K562 (cell line): ENCODE measurements around the gene MTREX. TPM values are rescaled to one million over a fixed set of nuclear protein-coding genes. Genes with fewer than 3 reads are reported as not detected.

ENCODE experiments used
- ATAC-seq: fragments of 200-7000 bp; cut with Tn5 transposase; 3 replicates; pipeline ENCODE4 v1.9.1; 2020; ENCODE audit warnings: moderate library complexity
- BruUV-seq: library from RNA; stranded (reverse); fragments of 400-500 nt; replicated peaks from 2 replicates; lab custom pipeline; 2021; lab: Mats Ljungman, UMichigan
- CTCF ChIA-PET: fragments of 300-600 bp; formaldehyde crosslinking; extraction: SDS; loops from one replicate; lab custom pipeline; 2021; ENCODE audit warnings: low intra/inter-chr PET ratio; lab: Yijun Ruan, JAX
- POLR2A ChIA-PET: fragments of 300-600, 350-650 bp; sonication (Branson Sonifier 250); formaldehyde crosslinking; extraction: SDS; loops from one replicate; lab custom pipeline; 2021; ENCODE audit warnings: antibody characterized with exemption, inconsistent platforms; lab: Yijun Ruan, JAX
- DNase-seq, 4 experiments: peaks; one replicate each; pipeline versions ENCODE4 v3.0.0 to v3.0.0-alpha.2; 2011 to 2018; ENCODE audit warnings: low spot score in 3 of 4, mixed read lengths in 3 of 4; ENCODE audit errors: extremely low read depth in 1 of 4
- FAIRE-seq: peaks from 2 replicates; lab custom pipeline; 2011; peaks lifted over from hg19 to GRCh38; lab: Jason Lieb, UNC
- H2AFZ ChIP-seq: 2 replicates; pipeline ENCODE4 v1.6.0; 2011; ENCODE audit warnings: low read depth, low read length, control low read depth, inconsistent platforms
- H3K27ac ChIP-seq: fragments of 200-600 bp; 3 replicates; pipeline ENCODE4 v1.8.0; 2011; ENCODE audit warnings: low read depth, mild to moderate bottlenecking, control low read depth, inconsistent platforms, low read length, moderate library complexity, mixed read lengths; ENCODE audit errors: extremely low read depth
- H3K27me3 ChIP-seq, 2 experiments: fragments of 300-600 bp in 1 of 2; 2 replicates in 1 of 2; 3 replicates in 1 of 2; pipeline versions ENCODE4 v1.6.0 to v1.8.0; 2011; ENCODE audit warnings: inconsistent platforms in 2 of 2, low read length in 2 of 2, mild to moderate bottlenecking in 1 of 2, mixed read lengths in 1 of 2, moderate library complexity in 1 of 2; ENCODE audit not compliant: control insufficient read depth in 2 of 2, insufficient read depth in 2 of 2
- H3K36me3 ChIP-seq: fragments of 300-600 bp; 3 replicates; pipeline ENCODE4 v1.8.0; 2011; ENCODE audit warnings: mild to moderate bottlenecking, low read length, inconsistent platforms; ENCODE audit not compliant: control insufficient read depth, insufficient read depth
- H3K4me1 ChIP-seq, 2 experiments: fragments of 200-600 bp in 1 of 2; replicated peaks in 1 of 2; 2 replicates in 1 of 2; 3 replicates in 1 of 2; pipeline versions ENCODE4 v1.5.1 to v1.8.0; 2011; ENCODE audit warnings: inconsistent platforms in 2 of 2, low read length in 2 of 2, mild to moderate bottlenecking in 1 of 2, mixed read lengths in 1 of 2, moderate library complexity in 1 of 2; ENCODE audit not compliant: control insufficient read depth in 2 of 2, insufficient read depth in 2 of 2
- H3K4me2 ChIP-seq: 2 replicates; pipeline ENCODE4 v1.6.1; 2011; ENCODE audit warnings: low read length, control low read depth, inconsistent platforms, mixed read lengths; ENCODE audit not compliant: insufficient read depth
- H3K4me3 ChIP-seq: fragments of 200-600 bp; sonication (generic), shearing (Covaris generic); 2 replicates; pipeline ENCODE4 v1.5.1; 2016; ENCODE audit warnings: control low read depth, inconsistent platforms
- H3K79me2 ChIP-seq: fragments of 200-600 bp; 3 replicates; pipeline ENCODE4 v1.8.0; 2011; ENCODE audit warnings: low read length, inconsistent platforms; ENCODE audit not compliant: control insufficient read depth, insufficient read depth
- H3K9ac ChIP-seq, 2 experiments: 2 replicates each; pipeline versions ENCODE4 v1.6.0 to v1.6.1; 2011; ENCODE audit warnings: low read depth in 2 of 2, low read length in 2 of 2, control low read depth in 1 of 2, inconsistent platforms in 1 of 2, mild to moderate bottlenecking in 1 of 2, mixed read lengths in 1 of 2; ENCODE audit not compliant: insufficient read depth in 1 of 2
- H3K9me1 ChIP-seq: one replicate; pipeline ENCODE4 v1.6.0; 2011; ENCODE audit warnings: inconsistent platforms, mild to moderate bottlenecking, low read length, moderate library complexity; ENCODE audit not compliant: control insufficient read depth, insufficient read depth
- H3K9me3 ChIP-seq: replicated peaks from 2 replicates; pipeline ENCODE4 v1.5.1; 2011; ENCODE audit warnings: low read depth, low read length, inconsistent platforms; ENCODE audit not compliant: control insufficient read depth, insufficient read depth
- H4K20me1 ChIP-seq: replicated peaks from 2 replicates; pipeline ENCODE4 v1.6.1; 2011; ENCODE audit warnings: low read length, inconsistent platforms, mixed read lengths; ENCODE audit not compliant: control insufficient read depth, insufficient read depth
- CC2D1A ChIP-seq: fragments of 450-650 bp; IDR thresholded peaks from 2 replicates; pipeline ENCODE4 v1.6.1; 2017; ENCODE audit warnings: mild to moderate bottlenecking
- FOXM1 ChIP-seq, 2 experiments: fragments of 450-650 bp in 1 of 2; sonication (generic) in 1 of 2; formaldehyde crosslinking in 1 of 2; IDR thresholded peaks; 2 replicates each; pipeline versions ENCODE4 v1.6.1 to v1.9.0; 2017 to 2022; ENCODE audit warnings: low read depth in 2 of 2, mild to moderate bottlenecking in 2 of 2, missing genetic modification reagents in 1 of 2, moderate library complexity in 1 of 2
- HEY1 ChIP-seq: fragments of 250-450 bp; sonication (Bioruptor Pico); IDR thresholded peaks from 2 replicates; pipeline ENCODE4 v1.5.0; 2020; ENCODE audit warnings: mild to moderate bottlenecking, moderate library complexity, borderline replicate concordance
- MAFG ChIP-seq: fragments of 450-650 bp; conservative IDR thresholded peaks from 2 replicates; pipeline ENCODE4 v1.6.1; 2016; ENCODE audit warnings: missing genetic modification characterization, missing compliant biosample characterization
- NCOA2 ChIP-seq, 2 experiments: fragments of 450-650 bp; IDR thresholded peaks; 2 replicates each; pipeline ENCODE4 v1.6.1; 2018; ENCODE audit warnings: mild to moderate bottlenecking in 2 of 2, moderate library complexity in 1 of 2; ENCODE audit not compliant: partially characterized antibody in 2 of 2
- PYGO2 ChIP-seq: fragments of 450-650 bp; IDR thresholded peaks from 2 replicates; pipeline ENCODE4 v1.6.1; 2016; ENCODE audit warnings: mild to moderate bottlenecking, missing genetic modification characterization, moderate library complexity, missing compliant biosample characterization
- RFX1 ChIP-seq: fragments of 450-650 bp; IDR thresholded peaks from 2 replicates; pipeline ENCODE4 v1.6.1; 2016; ENCODE audit warnings: mild to moderate bottlenecking, moderate library complexity
- SIN3A ChIP-seq, 2 experiments: fragments of 150-350 bp in 1 of 2; IDR thresholded peaks; 2 replicates each; pipeline ENCODE4 v1.6.1; 2011 to 2016; ENCODE audit warnings: borderline replicate concordance in 2 of 2, low read depth in 2 of 2, low read length in 2 of 2, mild to moderate bottlenecking in 2 of 2, moderate library complexity in 2 of 2; ENCODE audit not compliant: control insufficient read depth in 1 of 2
- THAP7 ChIP-seq: fragments of 250-450 bp; sonication (Bioruptor Pico); IDR thresholded peaks from 2 replicates; pipeline ENCODE4 v1.5.0; 2021
- U2AF1 ChIP-seq: fragments of 200-400 bp; formaldehyde crosslinking; optimal IDR thresholded peaks from 2 replicates; pipeline ENCODE3; 2017; ENCODE audit warnings: mild to moderate bottlenecking, low read depth, low read length, moderate library complexity
- ZNF23 ChIP-seq: fragments of 250-450 bp; sonication (Bioruptor Pico); IDR thresholded peaks from 2 replicates; pipeline ENCODE4 v1.4.0; 2020; ENCODE audit warnings: mild to moderate bottlenecking
- WGBS: fragments of 100-300 bp; shearing (Covaris generic); methylation state at CpG from one replicate; pipeline ENCODE4 v1.1.6; 2016; ENCODE audit warnings: low coverage, mixed read lengths; ENCODE audit not compliant: insufficient coverage; ENCODE audit errors: missing lambda C conversion rate; 5-methylcytosine and 5-hydroxymethylcytosine counted together
- in situ Hi-C: fragments of 300-500 bp; cut with MboI; formaldehyde crosslinking; loops from 4 replicates; pipeline ENCODE4 v1.15.0; 2018; ENCODE audit warnings: inconsistent platforms, mixed read lengths
- intact Hi-C: fragments of 100-400 bp; cut with micrococcal nuclease; formaldehyde crosslinking; loops from 2 replicates; pipeline ENCODE4 v1.14.2; 2022
- polyA plus RNA-seq, 8 experiments: library from polyadenylated mRNA; depleted of rRNA in 4 of 8; stranded (reverse) in 5 of 8; unstranded in 3 of 8; fragments of >200 nt; fragmentation: Nextera tagmentation in 2 of 8; fragmentation: Illumina TruSeq in 1 of 8; extraction: Ambion mirVana in 2 of 8; extraction: Trizol in 1 of 8; gene quantifications; 2 replicates each; pipeline versions ENCODE4 v1.2.1 to v1.2.3, GENCODE V29; 2011 to 2014; ENCODE audit warnings: inconsistent platforms in 1 of 8, missing spikeins in 1 of 8
- total RNA-seq, 7 experiments: library from RNA; depleted of rRNA in 6 of 7; stranded (reverse); fragments of >200 nt in 6 of 7; fragmentation: Illumina TruSeq in 2 of 7; extraction: Trizol in 2 of 7; gene quantifications; 2 replicates each; pipeline versions ENCODE4 v1.2.1 to v1.2.3, GENCODE V29; 2011 to 2021; ENCODE audit warnings: low replicate concordance in 1 of 7

MTREX gene
- total and polyA plus RNA-seq, 9 of the 15 experiments (the other 6 are each of a cell fraction or from before 2014, with no cell fraction given), result 52.9 to 193 (median 150) TPM

- no peak for TF ChIP-seq U2AF1
These were observed 78.1 kb downstream of the MTREX start (continued) for GRCh38 chr5:55385846-55386245.

GRCh38 chr5:55386356-55386755 is 78.6 kb downstream of the MTREX start:
- BruUV-seq, result no TSS peak
- Histone ChIP-seq H3K9me1 (no peaks in the 10 kb centered on the region), H3K4me2 (no peak overlapping the region), H4K20me1 (no peaks in the 10 kb centered on the region), H3K79me2 (peaks cover 11% of the 10 kb centered on the region), H3K9me3 (no peaks in the 10 kb centered on the region), H3K27me3 (no peaks in the 10 kb centered on the region), H3K9ac (no peak overlapping the region), H3K27ac (no peak overlapping the region), H2AFZ (no peak overlapping the region), H3K4me1 (peaks cover 5 to 19% of the 10 kb centered on the region in 2 experiments; a peak in 4 of 5 replicates), H3K4me3 (no peak overlapping the region), H3K36me3 (peaks cover 76% of the 10 kb centered on the region)
- in situ Hi-C loops (no loop called here), intact Hi-C loops (no loop called here)
- 95% methylated on average over 1 of the region's 1 CpG for WGBS
- TF ChIP-seq HEY1 (CRISPR knock-in tag), result no peak
- peak; percentile 63 for TF ChIP-seq RFX1
- FAIRE-seq (no peak), ATAC-seq (no peak), DNase-seq (no peak)
- POLR2A ChIA-PET, result interaction anchor here (0.8 kb wide), 1 partner anchor 14 kb away, joined by 3 read pairs; no protein-coding TSS in a partner anchor
- CTCF ChIA-PET, result no interaction called here

GRCh38 chr5:55387865-55388264 is 80.1 kb downstream of the MTREX start:
- BruUV-seq, result no TSS peak
- Histone ChIP-seq H4K20me1 (no peaks in the 10 kb centered on the region), H3K4me3 (no peak overlapping the region), H3K79me2 (peaks cover 14% of the 10 kb centered on the region), H3K9ac (no peak overlapping the region), H3K9me3 (no peaks in the 10 kb centered on the region), H3K27ac (no peak overlapping the region), H3K9me1 (no peaks in the 10 kb centered on the region), H2AFZ (no peak overlapping the region), H3K4me1 (peaks cover 5 to 19% of the 10 kb centered on the region in 2 experiments; a peak in 4 of 5 replicates), H3K27me3 (no peaks in the 10 kb centered on the region), H3K4me2 (no peak overlapping the region), H3K36me3 (peaks cover 81% of the 10 kb centered on the region)
- FAIRE-seq (no peak), DNase-seq (no peak), ATAC-seq (no peak)
- intact Hi-C loops, result no loop called here
- ChIA-PET POLR2A (no interaction called here), CTCF (no interaction called here)
- 100% methylated on average over 2 of the region's 2 CpGs for WGBS
- in situ Hi-C loops, result no loop called here
- TF ChIP-seq PYGO2 (tag) (no peak), ZNF23 (no peak), NCOA2 (IDR thresholded peaks at IDR 0.05; ENCODE audit: partially characterized antibody in 2 of 2) (no peak), CC2D1A (no peak), MAFG (tag) (no peak), SIN3A (IDR thresholded peaks at IDR 0.05; ENCODE audit: borderline replicate concordance in 2 of 2, control insufficient read depth in 1 of 2, low read depth in 2 of 2, low read length in 2 of 2) (no peak), THAP7 (no peak), FOXM1 (IDR thresholded peaks at IDR 0.05; ENCODE audit: low read depth) (no peak), FOXM1 (CRISPR knock-in tag; IDR thresholded peaks at IDR 0.05; ENCODE audit: low read depth) (no peak)
